ENCODE measurements around the gene FBXW5. TPM values are rescaled to one million over a fixed set of nuclear protein-coding genes. Genes with fewer than 3 reads are reported as not detected.

FBXW5 gene
- total RNA-seq, 1 donor from 2014 or later: 157 TPM

GRCh38 chr9:136922540-136922939 is 22.0 kb downstream of the FBXW5 start:
- Histone ChIP-seq H3K27me3 (ENCODE audit: low read depth) (no peaks in the 10 kb centered on the region), H3K9me3 (replicated peaks) (no peaks in the 10 kb centered on the region), H3K36me3 (peaks cover 42% of the 10 kb centered on the region), H3K27ac (replicated peaks) (peak overlapping the region; percentile 81), H3K4me1 (peaks cover 64% of the 10 kb centered on the region), H3K4me3 (no peak overlapping the region)
- no peak for TF ChIP-seq CTCF (IDR thresholded peaks at IDR 0.05; ENCODE audit: borderline replicate concordance)
- intact Hi-C loops (cut with micrococcal nuclease): loop anchor here (10.0 kb wide), 1 partner anchor 58 kb away; the partner anchor contains the start of gene EDF1
- no peak for DNase-seq

- TF ChIP-seq CTCF (IDR thresholded peaks at IDR 0.05; ENCODE audit: borderline replicate concordance): no peak
- Histone ChIP-seq H3K9me3 (replicated peaks) (no peaks in the 10 kb centered on the region), H3K27ac (replicated peaks) (peak overlapping the region; percentile 81), H3K36me3 (peaks cover 50% of the 10 kb centered on the region), H3K4me3 (peak overlapping the region; percentile 4), H3K27me3 (ENCODE audit: low read depth) (no peaks in the 10 kb centered on the region), H3K4me1 (peaks cover 56% of the 10 kb centered on the region)
- no peak for DNase-seq
- intact Hi-C loops (cut with micrococcal nuclease): loop anchor here (10.0 kb wide), 1 partner anchor 57 kb away; the partner anchor contains the start of gene EDF1
These were observed 22.8 kb downstream of the FBXW5 start for GRCh38 chr9:136921718-136922117.

GRCh38 chr9:136921307-136921706 is 23.2 kb downstream of the FBXW5 start:
- Histone ChIP-seq H3K27me3 (ENCODE audit: low read depth) (no peaks in the 10 kb centered on the region), H3K4me1 (peaks cover 52% of the 10 kb centered on the region), H3K27ac (replicated peaks) (peak overlapping the region; percentile 81), H3K4me3 (peak overlapping the region; percentile 4), H3K36me3 (peaks cover 54% of the 10 kb centered on the region), H3K9me3 (replicated peaks) (no peaks in the 10 kb centered on the region)
- intact Hi-C loops (cut with micrococcal nuclease): loop anchor here (10.0 kb wide), 1 partner anchor 57 kb away; the partner anchor contains the start of gene EDF1
- DNase-seq: no peak
- TF ChIP-seq CTCF (IDR thresholded peaks at IDR 0.05; ENCODE audit: borderline replicate concordance): no peak

GRCh38 chr9:136920734-136921231 is 23.8 kb downstream of the FBXW5 start:
- peaks cover 47% of the 10 kb centered on the region for H3K4me1 ChIP-seq
- H3K27me3 ChIP-seq (ENCODE audit: low read depth): no peaks in the 10 kb centered on the region
- no peaks in the 10 kb centered on the region for H3K9me3 ChIP-seq (replicated peaks)
- H3K36me3 ChIP-seq: peaks cover 54% of the 10 kb centered on the region
- no peak overlapping the region for H3K4me3 ChIP-seq
- intact Hi-C loops (cut with micrococcal nuclease): loop anchor here (10.0 kb wide), 1 partner anchor 56 kb away; the partner anchor contains the start of gene EDF1
- DNase-seq: no peak
- no peak for TF ChIP-seq CTCF (IDR thresholded peaks at IDR 0.05; ENCODE audit: borderline replicate concordance)
- peak overlapping the region; percentile 81 for H3K27ac ChIP-seq (replicated peaks)

GRCh38 chr9:136920069-136920468 is 24.5 kb downstream of the FBXW5 start:
- H3K9me3 ChIP-seq (replicated peaks): no peaks in the 10 kb centered on the region
- peaks cover 55% of the 10 kb centered on the region for H3K36me3 ChIP-seq
- no peak overlapping the region for H3K27ac ChIP-seq (replicated peaks)
- H3K4me1 ChIP-seq: peaks cover 40% of the 10 kb centered on the region
- intact Hi-C loops (cut with micrococcal nuclease): loop anchor here (10.0 kb wide), 1 partner anchor 55 kb away; the partner anchor contains the start of gene EDF1
- no peak for DNase-seq
- TF ChIP-seq CTCF (IDR thresholded peaks at IDR 0.05; ENCODE audit: borderline replicate concordance): no peak
- H3K27me3 ChIP-seq (ENCODE audit: low read depth): no peaks in the 10 kb centered on the region
- no peak overlapping the region for H3K4me3 ChIP-seq
